SK-N-SH (cell line): Measurements from ENCODE around the gene KRT37.

ENCODE experiments used
- MXI1 ChIP-seq: IDR thresholded peaks from 2 replicates; pipeline ENCODE4 v1.6.1; 2012; ENCODE audit warnings: mild to moderate bottlenecking, low read depth, low read length, improper control_type of control experiment
- RAD21 ChIP-seq: IDR thresholded peaks from 2 replicates; pipeline ENCODE4 v1.6.1; 2012; ENCODE audit warnings: mild to moderate bottlenecking, low read length

DNA sequence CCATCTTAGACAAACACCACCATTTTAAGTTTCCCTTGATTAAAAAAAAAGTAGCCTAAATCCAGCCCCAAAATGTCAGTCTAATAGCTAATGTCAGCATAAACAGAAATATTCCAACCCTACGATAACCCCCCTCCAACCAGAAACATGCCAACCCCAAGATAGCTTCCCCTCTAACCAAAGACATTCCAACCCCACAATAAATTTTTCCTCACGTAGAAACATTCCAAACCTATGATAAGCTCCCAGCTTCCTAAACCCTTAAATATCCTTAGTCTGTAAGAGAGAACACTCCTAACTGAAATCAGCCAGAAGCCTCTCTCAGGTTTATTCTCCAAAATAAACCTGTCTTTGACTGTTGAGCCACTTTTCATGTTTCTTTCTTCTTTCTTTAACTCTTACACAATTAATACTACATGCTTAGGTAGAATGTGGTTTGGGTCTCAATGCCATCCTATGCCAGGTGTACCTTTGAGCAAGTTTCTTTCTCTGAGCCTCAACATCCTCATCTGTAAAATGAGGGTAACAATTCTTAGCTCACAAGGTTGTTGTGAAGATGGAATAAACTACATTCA is 26.9 kb upstream of the KRT37 start:
- TF ChIP-seq RAD21: no peak
- no peak for TF ChIP-seq MXI1
